T1000 (cell line): ENCODE data around the gene FOSL1.
"Not testable (repeated sequence)": the region's sequence is repeated elsewhere in the genome, so short reads cannot be mapped to it uniquely, and the experiment has no call there.

Source experiments
- DNase-seq: peaks from one replicate; lab custom pipeline; 2025; ENCODE audit warnings: mixed read lengths; lab: John Stamatoyannopoulos, UW

FOSL1 gene

GRCh38 chr11:65896034-65896999, 3.9 kb downstream of the FOSL1 start:
- no peak for DNase-seq

GRCh38 chr11:65895482-65895981, 4.7 kb downstream of the FOSL1 start:
- no peak for DNase-seq

GRCh38 chr11:65894034-65894591, 6.1 kb downstream of the FOSL1 start:
- no peak for DNase-seq

GRCh38 chr11:65892661-65893317, 7.4 kb downstream of the FOSL1 start:
- DNase-seq: no peak

GRCh38 chr11:65892137-65892540, 8.0 kb downstream of the FOSL1 start:
- not testable (repeated sequence) for DNase-seq

- peak; percentile 86 for DNase-seq
Measured at GRCh38 chr11:65891219-65892136, 8.7 kb downstream of the FOSL1 start.

GRCh38 chr11:65890324-65891218, 9.6 kb downstream of the FOSL1 start, which contains the start of gene CCDC85B:
Gene CCDC85B, plus strand, starts transcription at chr11:65890673. Its CDS starts 111 bp downstream, at chr11:65890784.
- peak; percentile 98 for DNase-seq

- DNase-seq: peak; percentile 96
Measured at GRCh38 chr11:65888163-65888814, 11.9 kb downstream of the FOSL1 start, which contains the start of gene FIBP. Gene FIBP, minus strand, starts transcription at chr11:65888471. Its CDS starts 53 bp downstream, at chr11:65888418.

GRCh38 chr11:65887723-65888162, 12.4 kb downstream of the FOSL1 start:
- DNase-seq: no peak

- no peak for DNase-seq
Measured at GRCh38 chr11:65886826-65887722, 13.1 kb downstream of the FOSL1 start.

- no peak for DNase-seq
Measured at GRCh38 chr11:65885808-65886536, 14.2 kb downstream of the FOSL1 start.

- no peak for DNase-seq
Measured at GRCh38 chr11:65885231-65885630, 15.0 kb downstream of the FOSL1 start.

GRCh38 chr11:65884716-65885092, 15.5 kb downstream of the FOSL1 start:
- DNase-seq: peak; percentile 72

GRCh38 chr11:65883786-65884715, 16.1 kb downstream of the FOSL1 start:
- no peak for DNase-seq

GRCh38 chr11:65883058-65883761, 17.0 kb downstream of the FOSL1 start:
- no peak for DNase-seq
